DOHH2 (cell line): ENCODE data around the gene CLIC1.

ENCODE experiments used
- CTCF ChIP-seq: fragments of 200-600 bp; sonication (generic); IDR thresholded peaks from one replicate; pipeline ENCODE4 v1.5.1; 2014; ENCODE audit warnings: antibody characterized with exemption, mild to moderate bottlenecking, low read depth, low read length; ENCODE audit not compliant: poor library complexity, severe bottlenecking
- EZH2phosphoT487 ChIP-seq: fragments of 200-600 bp; sonication (generic); IDR thresholded peaks from 2 replicates; pipeline ENCODE4 v1.6.1; 2017; ENCODE audit warnings: borderline replicate concordance, mild to moderate bottlenecking, antibody characterized with exemption, low read length, moderate library complexity, mixed read lengths

GRCh38 chr6:31722173-31722572, 14.2 kb downstream of the CLIC1 start:
- TF ChIP-seq CTCF: no peak
- no peak for TF ChIP-seq EZH2phosphoT487
